T-helper 2 cell treated with Interferon-gamma antibody and Interleukin-4, amounts not matched to agents 100 ng/mL and 5 ng/mL, for 36 hours (primary cell): Measurements from ENCODE around the gene FAM3B. TPM values are rescaled to one million over a fixed set of nuclear protein-coding genes. Genes with fewer than 3 reads are reported as not detected.

ENCODE experiments used
- intact Hi-C: fragments of 100-400 bp; cut with micrococcal nuclease; formaldehyde crosslinking; loops from one replicate; pipeline ENCODE4 v1.15.1; 2023
- total RNA-seq: library from RNA; stranded (reverse); gene quantifications from 2 replicates; pipeline ENCODE4 v1.2.3, GENCODE V29; 2022

Gene FAM3B
- total RNA-seq, 1 donor from 2014 or later = not detected

DNA sequence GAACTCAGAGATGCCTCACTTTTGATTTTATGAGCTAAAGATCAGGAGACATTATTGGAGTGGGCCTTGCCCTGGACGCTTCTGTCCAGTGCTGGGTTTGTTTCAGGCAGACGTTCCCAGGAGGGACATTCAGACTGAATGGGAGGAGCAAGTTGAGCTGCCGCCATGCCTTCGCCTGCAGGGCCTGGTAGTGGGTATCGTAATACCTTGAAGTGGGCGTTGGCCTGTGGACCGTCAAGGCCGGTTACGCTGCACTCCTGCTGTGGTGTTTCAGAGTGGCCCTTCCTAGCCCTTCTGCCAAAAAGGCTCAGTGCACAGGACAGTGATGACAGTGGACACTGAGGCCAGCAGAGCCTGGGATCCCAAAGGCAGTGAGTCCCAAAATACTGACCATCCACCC is 1.6 kb downstream of the FAM3B start:
- intact Hi-C loops = no loop called here

DNA sequence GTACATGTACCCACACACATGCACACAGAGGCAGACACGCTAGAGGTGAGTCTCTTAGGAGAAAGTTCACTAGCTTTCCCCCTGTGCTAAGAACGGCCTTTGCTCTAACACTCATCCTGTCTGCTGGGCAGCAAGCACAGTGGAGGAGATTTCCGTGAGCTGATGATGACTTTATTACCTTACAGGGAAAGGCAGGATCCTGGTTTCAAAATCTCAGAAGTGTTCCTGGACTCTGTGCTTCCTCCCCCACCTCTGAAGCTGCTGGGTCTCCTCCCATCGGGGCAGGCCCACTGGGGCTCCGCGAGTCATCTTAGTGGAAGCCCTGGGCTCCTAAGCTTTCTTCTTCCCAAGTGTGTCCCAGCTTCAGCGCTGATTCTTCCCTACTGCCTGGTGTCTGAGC is 2.7 kb downstream of the FAM3B start:
- intact Hi-C loops = no loop called here

GRCh38 chr21:41321211-41321907 is 4.8 kb downstream of the FAM3B start:
- intact Hi-C loops = no loop called here

DNA sequence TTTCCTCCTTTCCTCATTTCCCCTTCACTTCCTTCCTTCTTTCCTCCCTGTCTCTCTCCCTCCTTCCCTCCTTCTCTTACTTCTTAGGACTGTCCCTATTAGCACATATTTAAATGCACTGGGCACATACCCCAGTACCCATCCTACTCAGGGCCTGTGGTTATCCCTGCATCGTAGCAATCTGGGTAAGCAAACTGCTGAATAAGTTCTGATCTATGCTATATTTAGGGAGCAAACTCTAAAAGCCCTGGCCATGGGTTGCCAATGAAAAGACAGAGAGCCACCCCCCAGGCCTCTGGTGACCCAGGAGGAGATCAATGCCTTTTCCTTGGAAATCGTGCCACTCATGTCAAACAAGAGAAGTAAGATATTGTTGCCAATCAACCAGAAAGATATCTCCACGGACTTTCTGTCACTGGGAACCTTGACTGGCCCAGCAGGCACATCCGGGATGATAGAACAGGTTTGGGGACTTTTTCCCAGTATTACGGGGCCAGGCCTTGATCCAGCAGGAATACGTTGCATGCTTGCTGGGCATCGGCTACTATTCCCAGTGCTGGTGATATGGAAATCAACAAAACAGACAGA is 5.4 kb downstream of the FAM3B start:
- intact Hi-C loops = no loop called here

DNA sequence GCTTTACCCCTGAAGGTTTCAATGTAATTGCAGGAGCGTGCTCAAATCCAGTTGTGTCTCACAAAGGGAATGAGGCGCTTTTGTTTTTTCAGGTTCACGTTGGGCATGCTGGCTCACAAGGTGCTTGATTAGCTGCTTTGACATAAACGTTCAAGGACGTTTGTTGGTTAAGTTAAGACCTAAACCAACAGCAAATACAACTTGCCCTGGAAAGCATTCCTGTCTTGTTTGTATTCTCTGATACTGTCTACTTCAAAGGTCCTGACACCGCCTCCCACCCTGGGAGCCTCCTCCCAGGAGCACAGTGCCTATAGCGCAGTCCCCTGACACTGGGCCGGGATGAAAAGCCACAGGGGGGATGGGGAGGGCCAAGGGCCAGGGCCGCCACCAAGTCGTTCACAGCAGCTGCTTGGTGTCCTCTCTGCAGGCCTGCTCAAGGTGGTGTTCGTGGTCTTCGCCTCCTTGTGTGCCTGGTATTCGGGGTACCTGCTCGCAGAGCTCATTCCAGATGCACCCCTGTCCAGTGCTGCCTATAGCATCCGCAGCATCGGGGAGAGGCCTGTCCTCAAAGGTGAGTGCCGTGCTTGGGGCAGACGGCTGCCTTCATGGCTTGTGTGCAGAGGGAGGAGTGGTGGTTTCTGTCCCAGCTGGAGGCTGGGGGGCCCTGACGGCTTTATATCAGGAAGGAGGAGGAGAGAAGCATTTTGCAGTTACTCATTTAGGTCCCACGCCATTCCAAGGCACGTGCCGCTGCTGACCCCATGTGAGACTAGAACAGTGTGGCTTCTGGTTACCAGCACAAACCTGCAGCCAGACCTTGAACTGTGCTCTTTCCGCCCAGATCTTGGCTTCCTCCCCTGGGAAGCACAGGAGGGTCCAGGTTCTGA is 6.1 kb downstream of the FAM3B start:
- intact Hi-C loops = no loop called here

DNA sequence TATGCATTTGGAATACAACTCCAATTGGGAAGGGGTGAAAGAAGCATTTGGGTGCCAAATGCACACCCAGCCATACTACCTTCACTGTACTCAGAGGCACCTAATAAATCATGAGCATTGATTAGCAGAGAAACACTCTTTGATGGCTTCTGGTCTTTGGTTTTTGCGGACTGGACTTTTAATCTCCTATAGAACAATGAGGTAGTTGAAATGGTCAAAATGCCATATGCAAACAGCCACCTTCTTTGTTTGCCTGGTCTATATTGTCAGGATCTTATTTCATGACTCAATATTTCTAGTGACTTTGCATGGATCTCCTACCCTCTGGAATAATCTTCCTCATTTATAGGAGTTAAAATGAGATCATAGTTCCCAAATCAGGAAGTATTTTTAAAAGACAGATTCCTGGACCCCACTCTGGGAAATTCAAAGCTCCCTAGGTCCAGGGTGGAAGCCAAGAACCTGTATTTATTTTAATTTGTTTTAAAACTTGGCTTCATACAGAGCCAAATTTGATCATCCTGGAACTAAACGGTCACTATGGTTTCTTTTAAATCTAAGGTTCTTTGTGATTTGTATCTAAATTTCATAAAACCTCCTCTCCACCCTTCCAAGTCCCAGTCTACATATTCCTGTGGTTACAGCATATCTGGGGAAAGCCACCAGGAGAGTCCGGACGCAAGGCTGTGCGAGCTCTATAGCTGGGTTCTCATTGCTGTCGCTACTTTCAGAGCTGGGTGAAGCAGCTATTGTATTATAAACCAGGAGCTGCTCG is 8.7 kb downstream of the FAM3B start:
- intact Hi-C loops = no loop called here

DNA sequence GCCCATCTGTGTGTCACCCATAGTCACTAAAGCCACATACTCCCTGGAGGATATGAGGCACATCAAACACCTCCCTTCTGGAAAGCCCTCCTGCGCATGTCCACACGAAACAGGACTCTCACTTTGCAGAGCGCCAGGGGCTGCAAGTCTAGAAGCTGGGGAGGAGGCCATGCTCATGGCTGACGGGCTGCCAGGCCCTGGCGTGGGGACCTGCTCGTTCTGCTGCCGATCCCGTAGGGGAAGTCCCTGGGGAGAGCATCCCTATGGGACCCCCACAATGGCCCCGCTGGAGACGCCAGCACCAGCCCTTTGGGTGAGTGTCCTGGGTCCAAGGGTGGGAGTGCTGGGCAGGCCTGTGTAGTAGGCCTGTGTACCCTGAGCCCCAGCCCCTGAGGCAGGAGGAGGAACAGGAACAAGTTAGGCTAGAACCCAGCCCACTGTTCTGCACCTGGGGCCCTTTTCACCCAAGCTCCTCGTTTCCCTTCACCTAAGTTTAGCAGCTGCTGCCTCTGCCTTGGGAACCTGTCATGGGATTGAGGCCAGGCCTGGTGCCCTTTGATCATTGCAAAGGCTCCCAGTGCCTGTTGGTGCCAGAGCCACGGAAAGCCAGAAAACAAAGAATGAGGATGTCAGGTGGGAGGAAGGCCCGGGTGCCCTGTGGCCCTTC is 9.9 kb downstream of the FAM3B start:
- intact Hi-C loops = no loop called here

GRCh38 chr21:41327753-41328152 is 11.2 kb downstream of the FAM3B start:
- intact Hi-C loops = no loop called here

- intact Hi-C loops = no loop called here
Measured at GRCh38 chr21:41328660-41329607, 12.3 kb downstream of the FAM3B start.

GRCh38 chr21:41333752-41334151 is 17.2 kb downstream of the FAM3B start:
- intact Hi-C loops = no loop called here

DNA sequence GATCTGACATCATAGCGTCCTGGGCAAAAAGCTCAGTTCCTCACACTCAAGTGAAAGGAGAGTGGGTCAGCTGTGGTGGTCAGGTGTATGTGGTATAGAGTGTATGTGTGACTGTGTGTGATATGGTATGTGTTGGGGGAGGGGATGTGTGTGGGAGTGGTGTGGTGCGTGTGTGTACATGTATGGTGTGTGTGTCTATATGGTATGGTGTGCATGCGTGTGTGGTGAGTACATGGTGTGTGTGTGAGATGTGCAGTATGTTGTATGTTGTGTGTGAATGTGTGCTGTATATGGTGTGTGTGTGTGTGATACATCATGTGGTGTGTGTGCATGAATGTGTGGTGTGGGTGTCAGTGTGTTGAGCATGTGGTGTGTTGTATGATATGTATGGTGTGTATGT is 20.9 kb downstream of the FAM3B start:
- intact Hi-C loops = no loop called here

DNA sequence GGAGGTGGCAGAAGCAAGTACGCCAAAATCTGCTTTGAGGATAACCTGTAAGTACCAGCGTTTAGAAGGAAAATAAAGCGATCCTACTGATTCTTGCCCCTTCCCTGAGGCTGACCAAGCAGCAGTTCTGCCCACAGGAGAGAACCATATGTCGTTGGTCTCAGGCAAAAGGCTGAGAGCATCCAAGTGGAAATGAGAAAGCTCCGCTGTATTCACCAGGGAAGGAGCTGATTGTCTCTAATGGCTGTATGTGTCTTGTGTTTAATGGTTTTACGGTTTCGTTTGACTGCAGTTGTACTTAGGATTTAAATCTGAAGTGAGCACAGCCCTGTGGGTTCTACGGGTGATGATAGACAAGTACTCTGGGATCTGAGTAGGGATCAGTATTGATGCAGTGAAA is 21.9 kb downstream of the FAM3B start:
- intact Hi-C loops = no loop called here

DNA sequence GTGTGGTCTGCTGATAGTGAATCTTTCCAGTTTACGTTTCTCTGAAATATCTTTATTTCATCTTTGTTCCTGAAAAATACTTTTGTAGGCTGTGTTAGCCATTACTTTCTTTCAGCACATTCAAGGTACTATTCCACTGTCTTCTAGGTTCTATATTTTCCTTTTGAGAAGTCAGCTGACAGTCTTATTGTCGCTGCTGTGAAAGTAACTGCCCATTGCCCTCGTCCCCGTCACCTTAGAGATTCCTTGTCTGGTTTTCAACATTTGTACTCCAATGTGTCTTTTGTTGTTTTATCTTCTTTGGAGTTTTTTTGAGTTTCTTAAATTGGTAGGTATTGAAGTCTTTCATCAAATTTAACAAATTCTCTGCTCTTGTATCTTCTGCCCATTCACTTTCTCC is 25.4 kb downstream of the FAM3B start:
- intact Hi-C loops = no loop called here

DNA sequence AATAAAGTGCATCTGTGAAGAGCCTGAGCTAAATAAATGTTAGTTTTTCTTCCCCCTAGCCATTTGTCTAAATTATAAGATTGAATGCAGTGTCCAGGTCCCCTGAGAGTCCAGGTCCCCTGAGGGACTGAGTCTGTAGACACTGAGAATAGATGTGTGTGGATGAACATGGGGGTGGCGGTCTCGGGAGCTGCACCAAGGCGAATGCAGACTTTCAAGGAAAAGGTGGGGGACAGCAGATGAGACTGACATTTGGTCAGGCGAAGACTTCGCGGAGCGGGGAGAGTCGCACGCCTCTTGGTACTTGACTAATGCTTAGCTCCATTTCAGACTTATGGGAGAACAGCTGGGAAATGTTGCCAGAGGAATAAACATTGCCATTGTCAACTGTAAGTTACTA is 27.5 kb downstream of the FAM3B start:
- intact Hi-C loops = no loop called here

GRCh38 chr21:41345356-41345755 is 28.8 kb downstream of the FAM3B start:
- intact Hi-C loops = no loop called here

- intact Hi-C loops = no loop called here
Measured at GRCh38 chr21:41345934-41346685, 29.5 kb downstream of the FAM3B start.

- intact Hi-C loops = no loop called here
Measured at GRCh38 chr21:41346758-41347157, 30.2 kb downstream of the FAM3B start.

GRCh38 chr21:41348434-41348833 is 31.8 kb downstream of the FAM3B start:
- intact Hi-C loops = no loop called here

DNA sequence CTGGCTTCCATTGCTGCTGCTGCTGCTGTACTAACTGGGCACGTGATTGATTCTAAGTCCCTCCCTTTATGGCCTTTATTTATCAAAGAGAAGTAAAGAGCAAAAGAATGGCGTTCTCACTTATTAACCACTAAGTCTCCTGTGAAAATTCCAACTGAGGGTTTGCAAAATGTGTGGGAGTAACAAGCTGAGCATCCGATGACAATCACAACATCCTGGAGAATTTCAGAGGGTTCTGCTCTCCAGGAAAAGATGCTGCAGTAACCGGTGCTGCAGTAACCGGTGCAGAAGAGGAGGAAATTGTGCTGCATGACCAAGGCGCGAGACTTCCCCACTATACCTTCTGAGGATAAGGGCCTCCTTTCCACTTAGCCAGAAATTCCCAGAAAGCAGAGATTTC is 32.5 kb downstream of the FAM3B start:
- intact Hi-C loops = no loop called here
